Diencephalon (tissue), 1 donor: ENCODE measurements around the gene FXYD4. TPM values are rescaled to one million over a fixed set of nuclear protein-coding genes. Genes with fewer than 3 reads are reported as not detected.

ENCODE experiments used
- small RNA-seq: library from RNA; depleted of rRNA; stranded (forward); fragments of <200 nt; gene quantifications from one replicate; pipeline ENCODE3, GENCODE V24; 2014
- total RNA-seq: library from RNA; depleted of rRNA; stranded (reverse); fragments of >200 nt; gene quantifications from one replicate; pipeline ENCODE4 v1.2.3, GENCODE V29; 2014

The FXYD4 gene
- total RNA-seq, result not detected

GRCh38 chr10:43371418-43371817 is at the start of gene FXYD4:
TSS of gene FXYD4 (plus strand) at chr10:43371636. CDS start at chr10:43373747, 2,111 bp downstream.

GRCh38 chr10:43408710-43409384 is 37.4 kb downstream of the FXYD4 start, which contains the start of gene HNRNPF:
TSS of gene HNRNPF (minus strand) at chr10:43409186. CDS start at chr10:43387884, 21,302 bp downstream.

Small RNA genes lying within 50 kb of the gene (small RNA-seq; reads per million reads assigned to genes)
- not detected for gene RNU6ATAC11P
- not detected for gene SNORD3J

Other genes with a start within 250 kb of the FXYD4 start
- gene CSGALNACT2, start 233.2 kb upstream of the FXYD4 start, total RNA-seq, result 52.1 TPM
- 18.0 TPM for gene RASGEF1A, start 104.6 kb upstream of the FXYD4 start, total RNA-seq
- 86.7 TPM for gene HNRNPF, start 37.5 kb downstream of the FXYD4 start, total RNA-seq
- 24.2 TPM for gene ZNF487, start 65.5 kb downstream of the FXYD4 start, total RNA-seq
- gene ZNF239, start 203.0 kb downstream of the FXYD4 start, total RNA-seq, result 17.3 TPM
- 8.3 TPM for gene ZNF485, start 234.8 kb downstream of the FXYD4 start, total RNA-seq